ENCODE data around the gene SEMA3E.

The SEMA3E gene

GRCh38 chr7:83366629-83367028 is 282.3 kb downstream of the SEMA3E start:
- no peak for DNase-seq (ENCODE audit: low read depth in 2 of 3, low spot score in 1 of 3)

DNA sequence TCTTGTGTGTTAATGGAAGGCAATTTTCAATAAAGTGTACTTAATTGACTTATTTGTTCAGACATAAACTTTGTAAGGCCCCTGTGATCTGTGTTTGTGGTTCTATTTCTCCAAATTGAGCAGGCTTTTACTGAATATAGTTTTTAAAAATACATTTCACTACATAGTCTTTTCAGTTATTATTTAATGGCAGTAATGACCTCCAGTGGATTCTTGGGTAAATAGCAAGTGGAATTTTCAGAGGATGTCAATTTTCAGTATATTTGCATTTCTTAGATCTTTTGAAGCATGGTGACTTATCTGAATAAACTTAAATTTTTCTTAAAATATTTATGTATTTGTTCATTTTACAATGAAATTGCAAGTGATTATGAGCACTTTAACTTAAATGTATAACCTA is 283.2 kb downstream of the SEMA3E start:
- no peak for DNase-seq (ENCODE audit: low read depth in 2 of 3, low spot score in 1 of 3)

- DNase-seq (ENCODE audit: low read depth in 2 of 3, low spot score in 1 of 3) = no peak
These were observed 285.9 kb downstream of the SEMA3E start for GRCh38 chr7:83362871-83363550.

DNA sequence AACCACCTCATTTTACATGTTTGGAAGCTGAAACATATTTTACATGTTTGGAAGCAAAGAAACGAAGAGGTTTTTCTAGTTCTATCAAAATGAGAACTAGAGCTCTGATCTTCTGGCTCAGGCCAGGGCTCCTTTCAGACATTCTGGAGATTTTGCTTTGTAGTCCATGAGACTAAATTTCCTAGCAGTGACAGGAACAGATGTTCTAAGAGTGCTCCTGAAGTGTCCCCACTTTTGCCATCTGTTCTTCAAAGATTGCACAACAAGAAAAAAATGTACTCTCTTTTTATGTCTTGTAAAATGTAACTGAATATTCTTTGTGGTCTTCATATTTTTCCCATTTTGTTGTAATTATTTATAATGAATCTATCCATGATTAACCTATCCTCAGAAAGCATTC is 289.8 kb downstream of the SEMA3E start:
- DNase-seq (ENCODE audit: low read depth in 2 of 3, low spot score in 1 of 3) = no peak

DNA sequence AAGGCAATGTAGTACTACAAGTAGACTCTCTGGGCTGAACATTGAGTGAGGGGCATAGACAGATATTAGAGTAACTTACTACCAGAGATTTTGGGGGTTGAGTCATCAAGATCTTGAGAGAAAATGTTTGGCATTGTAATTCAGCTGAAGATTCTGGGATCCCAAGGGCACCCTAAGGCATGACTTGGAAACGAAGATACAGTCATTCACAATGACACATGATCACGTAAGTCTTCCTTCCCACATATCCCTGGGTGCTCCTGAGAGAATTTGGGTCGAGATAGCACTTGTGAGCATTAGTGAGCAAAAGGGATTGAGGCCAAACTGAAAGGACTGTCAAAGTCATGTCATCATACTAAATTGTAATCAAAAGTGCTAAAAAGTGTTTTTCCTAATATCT is 293.8 kb downstream of the SEMA3E start:
- no peak for DNase-seq (ENCODE audit: low read depth in 2 of 3, low spot score in 1 of 3)

DNA sequence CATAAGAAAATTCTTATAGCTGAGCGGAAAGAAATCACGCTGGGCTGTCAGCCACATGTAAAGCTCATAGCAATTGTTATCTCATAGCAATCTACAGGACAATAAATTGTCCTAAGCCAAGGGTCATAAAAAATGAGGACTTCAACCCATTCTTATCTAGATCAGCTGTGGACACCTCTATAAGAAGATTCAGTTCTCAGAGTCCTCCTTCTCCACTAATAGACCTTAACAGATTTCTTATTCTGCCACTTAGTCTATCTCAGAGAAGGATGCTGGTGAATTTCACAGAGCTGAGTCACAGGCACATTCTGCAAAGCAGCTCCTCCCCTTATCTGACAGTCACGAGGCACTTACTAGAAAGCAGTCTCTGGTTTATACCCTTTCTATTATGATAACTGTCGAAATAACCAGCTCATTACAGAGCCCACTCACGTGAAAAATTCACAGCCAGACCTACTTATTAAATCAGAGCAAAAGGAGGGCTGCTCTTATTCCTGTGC is 300.9 kb downstream of the SEMA3E start:
- no peak for DNase-seq (ENCODE audit: low read depth in 2 of 3, low spot score in 1 of 3)

DNA sequence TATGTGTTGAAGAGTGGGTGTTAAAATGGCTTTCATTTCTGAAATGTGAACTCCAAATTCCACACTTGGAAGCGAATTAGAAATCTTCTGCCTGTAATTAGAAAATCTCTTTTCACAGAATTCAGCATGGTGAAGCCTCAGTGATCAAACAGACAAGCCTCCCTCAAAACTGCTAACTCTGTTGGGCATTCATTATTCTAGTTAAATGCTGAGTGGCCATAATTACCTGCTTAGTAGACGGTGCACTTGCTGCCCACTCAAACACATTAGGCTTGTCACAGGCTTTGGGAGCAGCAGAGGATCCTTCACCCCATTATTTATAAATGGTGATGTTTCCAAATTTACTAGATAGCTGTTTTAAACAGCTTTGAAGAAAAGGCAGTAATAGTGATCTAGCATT is 309.0 kb downstream of the SEMA3E start:
- DNase-seq (ENCODE audit: low read depth in 2 of 3, low spot score in 1 of 3) = no peak

DNA sequence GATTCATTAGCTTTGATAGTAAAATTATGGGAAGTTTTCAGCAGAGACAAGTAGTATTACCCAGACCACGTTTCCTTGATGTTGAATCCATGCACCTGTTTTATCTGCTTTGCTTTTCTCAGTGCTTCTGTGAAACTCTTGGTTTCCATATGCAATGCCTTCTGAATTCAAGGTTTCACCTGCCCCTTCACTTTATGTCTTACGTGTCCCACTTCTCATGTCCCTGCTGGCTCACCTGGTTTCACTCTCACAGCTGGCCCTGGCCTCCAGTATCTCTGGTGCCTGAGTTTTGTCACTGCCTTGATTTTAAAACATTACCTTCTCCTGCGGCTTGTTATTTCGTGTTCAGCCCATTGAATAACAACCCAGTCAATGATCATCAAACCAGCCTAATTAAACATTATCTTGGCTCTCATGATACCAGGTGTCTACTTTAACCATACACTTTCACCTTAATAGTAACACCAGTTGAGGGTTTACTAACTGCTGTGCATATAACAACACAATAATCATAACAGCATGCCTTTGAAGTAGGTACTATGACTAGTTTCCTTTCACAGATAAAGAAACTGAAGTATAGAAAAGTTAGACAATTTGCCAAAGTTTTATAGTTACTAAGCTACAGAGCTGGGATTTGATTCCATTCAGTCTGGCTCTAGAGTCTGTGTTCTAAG is 310.5 kb downstream of the SEMA3E start:
- DNase-seq (ENCODE audit: low read depth in 2 of 3, low spot score in 1 of 3) = no peak

GRCh38 chr7:83337050-83337449 is 311.9 kb downstream of the SEMA3E start:
- no peak for DNase-seq (ENCODE audit: low read depth in 2 of 3, low spot score in 1 of 3)

- no peak for DNase-seq (ENCODE audit: low read depth in 2 of 3, low spot score in 1 of 3)
These were observed 322.7 kb downstream of the SEMA3E start for GRCh38 chr7:83326223-83326622.

- no peak for DNase-seq (ENCODE audit: low read depth in 2 of 3, low spot score in 1 of 3)
These were observed 323.9 kb downstream of the SEMA3E start for GRCh38 chr7:83325083-83325482.

DNA sequence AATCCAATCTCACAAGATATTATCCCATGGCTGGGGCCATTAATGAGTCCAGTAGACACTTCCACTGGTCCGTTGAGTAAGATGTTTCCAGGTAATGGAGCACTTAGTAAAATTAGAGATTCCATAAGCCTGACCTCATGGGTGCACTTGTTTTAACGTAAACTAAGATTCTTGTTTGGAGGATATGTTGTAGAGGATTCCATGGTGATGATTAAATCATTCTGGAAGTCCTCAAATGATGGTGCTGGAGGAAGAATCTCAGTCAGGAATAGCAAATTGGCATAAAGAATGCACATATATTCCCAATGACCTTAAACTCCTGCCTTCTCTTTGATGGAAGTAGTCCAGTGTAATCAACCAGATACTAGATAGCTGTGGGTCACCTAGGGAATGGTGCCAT is 324.3 kb downstream of the SEMA3E start:
- DNase-seq (ENCODE audit: low read depth in 2 of 3, low spot score in 1 of 3) = no peak

GRCh38 chr7:83321011-83321410 is 327.9 kb downstream of the SEMA3E start:
- DNase-seq (ENCODE audit: low read depth in 2 of 3, low spot score in 1 of 3) = no peak

- DNase-seq (ENCODE audit: low read depth in 2 of 3, low spot score in 1 of 3) = no peak
These were observed 335.0 kb downstream of the SEMA3E start for GRCh38 chr7:83313931-83314330.

Measured in stimulated activated CD4-positive, alpha-beta T cell treated with anti-CD3 and anti-CD28 coated beads, Interleukin-12 subunit alpha, Interleukin-12 subunit beta, amount 100 ng/mL, for 48 hours (primary cell).